ENCODE measurements around the gene ANKEF1. TPM values are rescaled to one million over a fixed set of nuclear protein-coding genes. Genes with fewer than 3 reads are reported as not detected.

ANKEF1 gene
- total and polyA plus RNA-seq, 2 donors (not counting 1 experiment from before 2014, with no cell fraction given): 1.1 to 3.0 TPM

DNA sequence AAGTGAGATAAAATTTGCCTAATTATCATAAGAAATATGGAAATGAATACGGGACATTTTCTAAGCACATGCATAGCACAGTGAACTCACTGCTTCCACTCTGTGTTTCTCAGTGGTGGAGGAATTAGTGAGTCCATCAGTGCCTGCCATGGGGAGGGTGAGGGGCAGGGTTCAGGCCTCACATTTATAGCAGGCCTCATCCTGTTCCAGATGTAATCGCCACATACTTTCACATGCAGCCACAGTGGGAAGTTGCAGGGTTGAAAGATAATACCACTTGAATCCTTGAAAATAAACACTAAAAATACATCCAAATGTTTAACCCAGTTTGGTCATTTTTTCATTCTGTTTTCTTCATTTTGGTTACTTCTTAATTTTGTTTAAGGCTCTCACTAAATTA lies 29.9 kb upstream of the ANKEF1 start:
- H3K4me2 ChIP-seq (replicated peaks; ENCODE audit: low read depth, low read length, poor library complexity, severe bottlenecking): no peak overlapping the region
- DNase-seq (no peak), ATAC-seq (ENCODE audit: low read depth) (no peak)
- H3K9me3 ChIP-seq (ENCODE audit: control extremely low read depth in 1 of 3, control insufficient read depth in 2 of 3, insufficient read depth in 1 of 3, low read length in 2 of 3): no peaks in the 10 kb centered on the region
- H4K20me1 ChIP-seq (ENCODE audit: control insufficient read depth, insufficient read depth, low read length, poor library complexity, severe bottlenecking): no peaks in the 10 kb centered on the region
- no peak overlapping the region for H3K27ac Mint-ChIP-seq
- no peaks in the 10 kb centered on the region for H3K27me3 ChIP-seq (replicated peaks in 1 of 4; ENCODE audit: control extremely low read depth in 1 of 4, control insufficient read depth in 3 of 4, insufficient read depth in 4 of 4, low read length in 3 of 4)
- peaks cover 2% of the 10 kb centered on the region for H3K9me3 Mint-ChIP-seq (ENCODE audit: insufficient read depth)
- H3K4me3 ChIP-seq (ENCODE audit: control extremely low read depth in 1 of 5, extremely low read depth in 1 of 5, insufficient read depth in 1 of 5, low read depth in 2 of 5, low read length in 4 of 5): no peak overlapping the region
- H3K9ac ChIP-seq (ENCODE audit: low read length): no peak overlapping the region
- no peaks in the 10 kb centered on the region for H3K36me3 ChIP-seq (replicated peaks in 1 of 2; ENCODE audit: control extremely low read depth in 1 of 2, control insufficient read depth in 1 of 2, extremely low read depth in 1 of 2, insufficient read depth in 2 of 2, low read length in 1 of 2)
- ChIA-PET POLR2A (no interaction called here), CTCF (no interaction called here)
- no CpG with 5 or more reads among the region's 2 CpGs for WGBS (ENCODE audit: insufficient coverage)
- no peak overlapping the region for H3K4me3 Mint-ChIP-seq
- no peak overlapping the region for H3K27ac ChIP-seq (ENCODE audit: low read length in 2 of 2)
- no peaks in the 10 kb centered on the region for H3K79me2 ChIP-seq (ENCODE audit: control insufficient read depth, insufficient read depth, low read length)
- H3K4me1 ChIP-seq (ENCODE audit: control insufficient read depth in 2 of 2, insufficient read depth in 2 of 2, low read length in 2 of 2): no peaks in the 10 kb centered on the region
- no peak overlapping the region for H2AFZ ChIP-seq (ENCODE audit: insufficient read depth, low read depth, low read length, poor library complexity, severe bottlenecking)
- TF ChIP-seq EZH2 (IDR thresholded peaks at IDR 0.05; ENCODE audit: borderline replicate concordance, insufficient read depth, low read depth, low read length, poor library complexity, severe bottlenecking): no peak
- TF ChIP-seq CTCF (IDR thresholded peaks at IDR 0.05): no peak
- intact Hi-C loops (cut with micrococcal nuclease): no loop called here
- peaks cover 17% of the 10 kb centered on the region for H3K27me3 Mint-ChIP-seq
- H3K4me1 Mint-ChIP-seq: peaks cover 5% of the 10 kb centered on the region

DNA sequence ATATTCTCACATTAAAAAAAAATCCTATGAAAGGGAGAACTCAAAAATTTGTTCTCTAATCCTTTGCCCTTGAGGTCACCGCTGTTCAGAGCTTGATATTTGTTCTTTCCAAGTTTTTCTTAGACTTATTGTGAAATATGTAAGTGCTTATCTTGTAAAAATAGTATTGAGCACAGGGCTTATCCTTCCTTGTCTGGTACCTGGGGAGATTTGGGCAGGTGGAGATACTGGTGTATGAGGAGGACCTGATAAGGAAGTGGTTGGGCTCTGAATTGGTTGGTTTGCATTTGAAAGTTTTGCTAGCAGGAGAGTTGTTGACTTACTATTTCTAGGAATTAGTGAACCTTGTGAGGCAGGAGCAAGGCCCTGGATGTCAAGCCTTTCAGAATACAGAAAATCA lies 28.9 kb upstream of the ANKEF1 start:
- peaks cover 22% of the 10 kb centered on the region for H3K27me3 Mint-ChIP-seq
- no peaks in the 10 kb centered on the region for H3K27me3 ChIP-seq (replicated peaks in 1 of 4; ENCODE audit: control extremely low read depth in 1 of 4, control insufficient read depth in 3 of 4, insufficient read depth in 4 of 4, low read length in 3 of 4)
- peaks cover 5% of the 10 kb centered on the region for H3K4me1 Mint-ChIP-seq
- intact Hi-C loops (cut with micrococcal nuclease): no loop called here
- no peaks in the 10 kb centered on the region for H3K36me3 ChIP-seq (replicated peaks in 1 of 2; ENCODE audit: control extremely low read depth in 1 of 2, control insufficient read depth in 1 of 2, extremely low read depth in 1 of 2, insufficient read depth in 2 of 2, low read length in 1 of 2)
- H3K9me3 Mint-ChIP-seq (ENCODE audit: insufficient read depth): peaks cover 2% of the 10 kb centered on the region
- ATAC-seq (ENCODE audit: low read depth) (no peak), DNase-seq (no peak)
- H3K9ac ChIP-seq (ENCODE audit: low read length): no peak overlapping the region
- no peaks in the 10 kb centered on the region for H3K79me2 ChIP-seq (ENCODE audit: control insufficient read depth, insufficient read depth, low read length)
- H3K27ac ChIP-seq (ENCODE audit: low read length in 2 of 2): no peak overlapping the region
- H3K4me1 ChIP-seq (ENCODE audit: control insufficient read depth in 2 of 2, insufficient read depth in 2 of 2, low read length in 2 of 2): no peaks in the 10 kb centered on the region
- no peaks in the 10 kb centered on the region for H4K20me1 ChIP-seq (ENCODE audit: control insufficient read depth, insufficient read depth, low read length, poor library complexity, severe bottlenecking)
- no peak overlapping the region for H3K4me2 ChIP-seq (replicated peaks; ENCODE audit: low read depth, low read length, poor library complexity, severe bottlenecking)
- no peak for TF ChIP-seq EZH2 (IDR thresholded peaks at IDR 0.05; ENCODE audit: borderline replicate concordance, insufficient read depth, low read depth, low read length, poor library complexity, severe bottlenecking)
- TF ChIP-seq CTCF (IDR thresholded peaks at IDR 0.05): no peak
- H3K4me3 ChIP-seq (ENCODE audit: control extremely low read depth in 1 of 5, extremely low read depth in 1 of 5, insufficient read depth in 1 of 5, low read depth in 2 of 5, low read length in 4 of 5): no peak overlapping the region
- ChIA-PET POLR2A (no interaction called here), CTCF (interaction anchor here (1.0 kb wide), 1 partner anchor 83 kb away, joined by 3 read pairs; no protein-coding TSS in a partner anchor)
- H3K4me3 Mint-ChIP-seq: no peak overlapping the region
- no peaks in the 10 kb centered on the region for H3K9me3 ChIP-seq (ENCODE audit: control extremely low read depth in 1 of 3, control insufficient read depth in 2 of 3, insufficient read depth in 1 of 3, low read length in 2 of 3)
- no peak overlapping the region for H3K27ac Mint-ChIP-seq
- H2AFZ ChIP-seq (ENCODE audit: insufficient read depth, low read depth, low read length, poor library complexity, severe bottlenecking): no peak overlapping the region
- no CpG with 5 or more reads among the region's 1 CpG for WGBS (ENCODE audit: insufficient coverage)
